Cerebellar cortex (tissue), 1 donor: ENCODE measurements around the gene ZAR1L.
"Not testable (repeated sequence)": the region's sequence is repeated elsewhere in the genome, so short reads cannot be mapped to it uniquely, and the experiment has no call there.

Experiments
- DNase-seq: peaks from one replicate; pipeline ENCODE4 v3.0.0-alpha.2; 2015; ENCODE audit warnings: low spot score

Gene ZAR1L, protein sequence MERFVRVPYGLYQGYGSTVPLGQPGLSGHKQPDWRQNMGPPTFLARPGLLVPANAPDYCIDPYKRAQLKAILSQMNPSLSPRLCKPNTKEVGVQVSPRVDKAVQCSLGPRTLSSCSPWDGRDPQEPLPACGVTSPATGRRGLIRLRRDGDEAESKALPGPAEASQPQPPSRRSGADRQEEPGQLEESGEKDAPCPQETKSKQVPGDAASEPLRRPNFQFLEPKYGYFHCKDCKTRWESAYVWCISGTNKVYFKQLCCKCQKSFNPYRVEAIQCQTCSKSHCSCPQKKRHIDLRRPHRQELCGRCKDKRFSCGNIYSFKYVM

DNA sequence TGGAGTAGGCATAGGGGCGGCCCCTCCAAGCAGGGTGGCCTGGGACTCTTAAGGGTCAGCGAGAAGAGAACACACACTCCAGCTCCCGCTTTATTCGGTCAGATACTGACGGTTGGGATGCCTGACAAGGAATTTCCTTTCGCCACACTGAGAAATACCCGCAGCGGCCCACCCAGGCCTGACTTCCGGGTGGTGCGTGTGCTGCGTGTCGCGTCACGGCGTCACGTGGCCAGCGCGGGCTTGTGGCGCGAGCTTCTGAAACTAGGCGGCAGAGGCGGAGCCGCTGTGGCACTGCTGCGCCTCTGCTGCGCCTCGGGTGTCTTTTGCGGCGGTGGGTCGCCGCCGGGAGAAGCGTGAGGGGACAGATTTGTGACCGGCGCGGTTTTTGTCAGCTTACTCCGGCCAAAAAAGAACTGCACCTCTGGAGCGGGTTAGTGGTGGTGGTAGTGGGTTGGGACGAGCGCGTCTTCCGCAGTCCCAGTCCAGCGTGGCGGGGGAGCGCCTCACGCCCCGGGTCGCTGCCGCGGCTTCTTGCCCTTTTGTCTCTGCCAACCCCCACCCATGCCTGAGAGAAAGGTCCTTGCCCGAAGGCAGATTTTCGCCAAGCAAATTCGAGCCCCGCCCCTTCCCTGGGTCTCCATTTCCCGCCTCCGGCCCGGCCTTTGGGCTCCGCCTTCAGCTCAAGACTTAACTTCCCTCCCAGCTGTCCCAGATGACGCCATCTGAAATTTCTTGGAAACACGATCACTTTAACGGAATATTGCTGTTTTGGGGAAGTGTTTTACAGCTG is at the start of gene ZAR1L, which contains the start of gene BRCA2:
ZAR1L (minus strand) TSS at position 126 of the 790 bp plus-strand sequence. CDS start 3,438 bp downstream, outside the sequence.
BRCA2 (plus strand) TSS at position 271 of the 790 bp plus-strand sequence. CDS start 953 bp downstream, outside the sequence.
- DNase-seq, result peak; percentile 84

DNA sequence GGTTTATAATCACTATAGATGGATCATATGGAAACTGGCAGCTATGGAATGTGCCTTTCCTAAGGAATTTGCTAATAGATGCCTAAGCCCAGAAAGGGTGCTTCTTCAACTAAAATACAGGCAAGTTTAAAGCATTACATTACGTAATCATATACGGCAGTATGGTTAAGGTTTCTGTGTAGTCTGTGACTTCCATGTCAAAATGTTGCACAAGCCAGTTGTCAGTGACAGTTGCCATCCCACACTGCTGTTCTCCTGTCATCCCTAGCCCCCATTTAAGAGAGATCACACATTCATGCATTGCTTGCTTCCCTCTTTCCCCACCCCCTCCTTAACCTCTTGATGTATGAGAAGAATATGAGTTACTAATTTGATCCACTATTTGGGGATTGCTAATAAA is 47.4 kb upstream of the ZAR1L start:
- DNase-seq, result no peak

DNA sequence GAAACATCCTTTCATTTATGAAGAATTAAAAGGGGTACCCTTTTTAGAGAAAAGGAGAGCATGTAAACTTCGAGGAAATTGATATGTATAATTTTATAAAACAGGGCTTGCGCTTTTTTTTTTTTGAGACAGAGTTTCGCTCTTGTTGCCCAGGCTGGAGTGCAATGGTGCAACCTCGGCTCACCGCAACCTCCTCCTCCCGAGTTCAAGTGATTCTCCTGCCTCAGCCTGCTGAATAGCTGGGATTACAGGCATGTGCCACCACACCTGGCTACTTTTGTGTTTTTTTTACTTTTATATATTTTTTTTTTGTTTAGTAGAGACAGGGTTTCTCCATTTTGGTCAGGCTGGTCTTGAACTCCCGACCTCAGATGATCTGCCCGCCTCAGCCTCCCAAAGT is 40.8 kb upstream of the ZAR1L start:
- not testable (repeated sequence) for DNase-seq

DNA sequence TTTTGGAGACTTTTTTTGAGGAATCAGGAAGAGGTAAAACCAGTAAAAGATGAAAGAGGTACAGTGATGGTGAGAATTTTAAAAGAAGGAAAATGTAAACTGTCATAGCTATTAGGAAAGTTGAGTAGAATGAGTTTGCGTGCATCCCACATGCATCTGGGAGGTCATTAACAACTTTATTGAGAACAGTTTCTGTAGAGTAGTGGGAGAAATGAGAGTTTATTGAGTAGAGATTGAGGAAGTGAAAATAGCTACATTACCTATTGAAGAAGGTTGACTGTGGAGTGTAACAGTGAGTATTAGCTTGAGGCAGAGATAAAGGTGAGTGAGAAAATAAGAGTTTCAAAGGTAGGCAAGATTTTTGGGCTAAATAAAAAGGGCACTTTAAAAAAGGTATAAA is 38.9 kb upstream of the ZAR1L start:
- DNase-seq, result no peak

DNA sequence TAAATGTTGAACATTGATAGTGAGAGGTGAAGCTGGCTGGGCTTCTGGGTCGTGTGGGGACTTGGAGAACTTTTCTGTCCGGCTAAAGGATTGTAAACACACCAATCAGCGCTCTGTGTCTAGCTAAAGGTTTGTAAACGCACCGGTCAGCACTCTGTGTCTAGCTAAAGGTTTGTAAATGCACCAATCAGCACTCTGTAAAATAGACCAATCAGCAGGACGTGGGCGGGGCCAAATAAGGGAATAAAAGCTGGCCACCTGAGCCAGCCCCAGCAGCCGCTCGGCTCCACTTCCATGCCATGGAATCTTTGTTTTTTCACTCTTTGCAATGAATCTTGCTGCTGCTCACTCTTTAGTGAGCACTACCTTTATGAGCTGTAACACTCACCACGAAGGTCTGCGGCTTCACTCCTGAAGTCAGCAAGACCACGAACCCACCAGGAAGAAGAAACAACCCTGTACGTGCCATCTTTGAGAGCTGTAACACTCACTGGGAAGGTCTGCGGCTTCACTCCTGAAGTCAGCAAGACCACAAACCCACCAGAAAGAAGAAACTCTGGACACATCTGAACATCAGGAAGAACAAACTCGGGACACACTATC is 35.8 kb upstream of the ZAR1L start:
- not testable (repeated sequence) for DNase-seq

DNA sequence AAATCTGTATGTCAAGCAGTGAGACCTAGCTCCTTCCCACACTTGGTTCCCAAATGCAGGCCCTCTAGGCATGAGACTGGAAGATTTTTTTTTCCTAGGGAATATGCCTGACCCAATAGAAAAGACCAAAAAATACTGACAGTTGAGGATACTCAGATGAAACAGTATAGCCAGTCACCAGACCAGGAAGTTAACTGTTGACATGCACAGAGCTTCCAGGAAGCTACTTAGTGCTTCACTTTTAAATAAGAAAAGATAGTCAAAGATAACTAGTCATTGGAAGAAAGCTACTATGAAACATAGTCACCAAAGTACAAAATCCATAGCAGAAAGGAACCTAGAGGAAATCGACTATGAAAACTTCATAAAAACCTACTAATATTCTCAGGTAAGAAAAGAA is 32.5 kb upstream of the ZAR1L start:
- DNase-seq, result no peak

DNA sequence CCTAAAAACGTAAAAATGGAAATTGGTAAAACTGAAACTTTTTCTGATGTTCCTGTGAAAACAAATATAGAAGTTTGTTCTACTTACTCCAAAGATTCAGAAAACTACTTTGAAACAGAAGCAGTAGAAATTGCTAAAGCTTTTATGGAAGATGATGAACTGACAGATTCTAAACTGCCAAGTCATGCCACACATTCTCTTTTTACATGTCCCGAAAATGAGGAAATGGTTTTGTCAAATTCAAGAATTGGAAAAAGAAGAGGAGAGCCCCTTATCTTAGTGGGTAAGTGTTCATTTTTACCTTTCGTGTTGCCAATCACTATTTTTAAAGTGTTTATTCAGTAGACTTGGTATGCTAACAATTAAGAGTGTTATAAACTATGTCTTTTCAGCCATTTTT is 25.8 kb upstream of the ZAR1L start:
- no peak for DNase-seq

DNA sequence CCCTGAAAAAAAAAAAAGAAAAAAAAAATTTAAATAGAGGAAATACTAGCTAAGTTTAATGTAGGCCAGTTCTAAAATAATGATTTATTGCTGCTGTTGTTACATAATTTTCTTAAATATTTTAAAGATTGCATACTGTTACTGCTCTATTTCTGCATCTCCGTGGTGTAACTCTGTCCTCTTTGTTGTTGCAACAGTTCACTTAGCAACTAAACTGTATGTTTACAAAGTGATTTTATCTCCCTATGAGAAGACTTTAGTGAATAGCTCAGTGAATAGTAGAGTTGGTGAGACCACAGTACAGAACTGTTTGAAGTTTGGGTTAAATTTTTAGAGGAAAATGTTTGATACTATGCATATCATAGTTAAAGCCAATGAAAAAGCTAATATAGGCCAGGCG is 19.5 kb upstream of the ZAR1L start:
- DNase-seq, result no peak

DNA sequence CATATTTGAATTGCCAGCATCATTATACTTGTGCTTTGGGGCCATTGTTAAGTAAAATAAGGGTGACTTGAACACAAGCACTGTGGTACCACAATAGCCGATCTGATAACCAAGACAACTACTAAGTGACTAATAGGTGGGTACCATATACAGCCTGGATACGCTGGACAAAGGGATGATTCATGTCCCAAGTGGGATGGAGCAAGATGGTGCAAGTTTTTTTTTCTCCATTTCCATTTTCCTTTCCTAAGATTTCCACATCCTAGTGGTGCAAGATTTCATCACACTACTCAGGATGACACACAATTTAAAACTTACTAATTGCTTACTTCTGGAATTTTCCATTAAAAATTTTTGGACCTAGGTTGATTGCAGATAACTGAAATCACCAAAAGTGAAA is 15.3 kb upstream of the ZAR1L start:
- no peak for DNase-seq

DNA sequence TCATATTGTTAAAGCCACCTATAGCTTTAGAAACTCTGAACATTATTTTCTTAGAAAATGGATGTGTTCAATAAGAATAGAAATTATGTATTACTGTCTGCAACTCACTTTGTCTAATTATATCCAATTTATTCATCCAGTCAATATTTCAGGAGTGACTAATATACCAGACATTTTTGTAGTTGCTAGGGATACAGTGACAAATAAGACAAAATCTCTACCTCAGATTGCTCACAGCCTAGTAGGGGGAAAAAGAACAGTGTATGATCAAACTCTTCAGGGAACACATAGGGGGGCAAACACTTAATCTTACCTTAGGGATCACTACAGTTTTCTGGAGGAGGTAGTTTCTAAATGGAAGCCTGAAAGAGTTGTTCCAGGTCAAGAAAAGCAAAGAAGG is 8.7 kb upstream of the ZAR1L start:
- no peak for DNase-seq

DNA sequence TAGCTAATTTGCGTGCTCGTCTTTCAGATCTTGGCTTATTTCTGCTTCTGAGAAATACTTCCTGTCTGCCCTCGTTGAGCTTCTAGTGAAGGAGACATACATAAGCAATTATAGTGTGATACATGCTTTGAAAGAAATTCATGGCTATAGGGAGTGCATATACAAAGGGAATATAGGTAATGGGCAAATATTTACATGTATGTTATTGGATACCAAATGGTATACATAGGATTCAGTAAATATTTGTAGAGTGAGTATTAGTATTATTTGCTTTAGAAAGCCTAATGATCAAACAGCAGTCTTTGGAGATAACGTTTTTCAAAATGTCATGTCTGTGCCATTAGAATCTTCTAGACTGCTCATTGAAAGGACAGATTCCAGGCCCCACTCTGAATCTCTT is 5.4 kb upstream of the ZAR1L start:
- DNase-seq, result no peak

DNA sequence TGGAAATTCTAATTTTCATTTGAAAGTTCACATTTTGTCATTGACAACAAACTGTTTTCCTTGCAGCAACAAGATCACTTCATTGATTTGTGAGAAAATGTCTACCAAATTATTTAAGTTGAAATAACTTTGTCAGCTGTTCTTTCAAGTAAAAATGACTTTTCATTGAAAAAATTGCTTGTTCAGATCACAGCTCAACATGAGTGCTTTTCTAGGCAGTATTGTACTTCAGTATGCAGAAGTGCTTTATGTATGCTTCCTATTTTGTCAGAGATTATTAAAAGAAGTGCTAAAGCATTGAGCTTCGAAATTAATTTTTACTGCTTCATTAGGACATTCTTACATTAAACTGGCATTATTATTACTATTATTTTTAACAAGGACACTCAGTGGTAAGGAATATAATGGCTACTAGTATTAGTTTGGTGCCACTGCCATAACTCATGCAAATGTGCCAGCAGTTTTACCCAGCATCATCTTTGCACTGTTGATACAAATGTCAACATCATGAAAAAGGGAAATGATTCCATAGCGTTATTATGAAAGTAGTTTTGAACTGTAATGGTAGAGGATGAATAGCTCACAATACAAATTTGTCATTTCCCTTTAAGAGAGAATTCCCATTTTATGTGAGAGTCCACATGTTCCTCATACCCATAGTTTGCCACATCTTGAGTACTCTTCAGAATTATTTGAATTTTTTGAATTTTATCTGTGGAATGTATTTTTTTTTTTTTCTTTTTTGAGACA is 2.7 kb upstream of the ZAR1L start:
- no peak for DNase-seq

DNA sequence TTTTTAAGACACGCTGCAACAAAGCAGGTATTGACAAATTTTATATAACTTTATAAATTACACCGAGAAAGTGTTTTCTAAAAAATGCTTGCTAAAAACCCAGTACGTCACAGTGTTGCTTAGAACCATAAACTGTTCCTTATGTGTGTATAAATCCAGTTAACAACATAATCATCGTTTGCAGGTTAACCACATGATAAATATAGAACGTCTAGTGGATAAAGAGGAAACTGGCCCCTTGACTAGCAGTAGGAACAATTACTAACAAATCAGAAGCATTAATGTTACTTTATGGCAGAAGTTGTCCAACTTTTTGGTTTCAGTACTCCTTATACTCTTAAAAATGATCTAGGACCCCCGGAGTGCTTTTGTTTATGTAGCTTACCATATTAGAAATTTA is 1.3 kb upstream of the ZAR1L start:
- no peak for DNase-seq

DNA sequence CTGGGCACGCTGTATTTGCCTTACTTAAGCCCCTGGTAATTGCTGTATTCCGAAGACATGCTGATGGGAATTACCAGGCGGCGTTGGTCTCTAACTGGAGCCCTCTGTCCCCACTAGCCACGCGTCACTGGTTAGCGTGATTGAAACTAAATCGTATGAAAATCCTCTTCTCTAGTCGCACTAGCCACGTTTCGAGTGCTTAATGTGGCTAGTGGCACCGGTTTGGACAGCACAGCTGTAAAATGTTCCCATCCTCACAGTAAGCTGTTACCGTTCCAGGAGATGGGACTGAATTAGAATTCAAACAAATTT is 821 bp upstream of the ZAR1L start:
- DNase-seq, result no peak

DNA sequence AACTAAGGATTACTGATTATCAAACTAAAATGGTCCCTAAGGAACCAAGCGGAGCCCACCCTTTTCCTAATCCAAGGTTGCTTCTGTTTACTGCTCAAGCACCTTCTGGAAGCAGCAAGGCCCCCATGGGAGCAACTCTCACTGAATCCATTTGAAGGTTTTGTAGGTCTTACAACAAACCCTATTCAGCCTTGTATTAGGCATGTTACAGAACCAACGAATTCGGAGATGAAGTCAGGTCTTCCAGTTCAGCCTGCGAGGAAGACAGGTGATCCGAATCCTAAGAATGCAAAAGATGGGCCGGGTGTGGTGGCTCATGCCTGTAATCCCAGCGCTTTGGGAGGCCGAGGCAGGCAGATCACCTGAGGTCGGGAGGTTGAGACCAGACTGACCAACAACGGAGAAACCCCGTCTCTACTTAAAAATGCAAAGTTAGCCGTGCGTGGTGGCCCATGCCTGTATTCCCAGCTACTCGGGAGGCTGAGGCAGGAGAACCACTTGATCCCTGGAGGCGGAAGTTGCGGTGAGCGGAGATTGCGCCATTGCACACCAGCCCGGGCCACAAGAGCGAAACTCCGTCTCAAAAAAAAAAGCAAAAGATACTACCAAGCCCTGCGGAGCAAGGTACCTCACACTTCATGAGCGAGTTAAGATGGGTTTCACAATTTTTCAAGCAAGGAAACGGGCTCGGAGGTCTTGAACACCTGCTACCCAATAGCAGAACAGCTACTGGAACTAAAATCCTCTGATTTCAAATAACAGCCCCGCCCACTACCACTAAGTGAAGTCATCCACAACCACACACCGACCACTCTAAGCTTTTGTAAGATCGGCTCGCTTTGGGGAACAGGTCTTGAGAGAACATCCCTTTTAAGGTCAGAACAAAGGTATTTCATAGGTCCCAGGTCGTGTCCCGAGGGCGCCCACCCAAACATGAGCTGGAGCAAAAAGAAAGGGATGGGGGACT is 609 bp downstream of the ZAR1L start:
- DNase-seq, result peak; percentile 41

DNA sequence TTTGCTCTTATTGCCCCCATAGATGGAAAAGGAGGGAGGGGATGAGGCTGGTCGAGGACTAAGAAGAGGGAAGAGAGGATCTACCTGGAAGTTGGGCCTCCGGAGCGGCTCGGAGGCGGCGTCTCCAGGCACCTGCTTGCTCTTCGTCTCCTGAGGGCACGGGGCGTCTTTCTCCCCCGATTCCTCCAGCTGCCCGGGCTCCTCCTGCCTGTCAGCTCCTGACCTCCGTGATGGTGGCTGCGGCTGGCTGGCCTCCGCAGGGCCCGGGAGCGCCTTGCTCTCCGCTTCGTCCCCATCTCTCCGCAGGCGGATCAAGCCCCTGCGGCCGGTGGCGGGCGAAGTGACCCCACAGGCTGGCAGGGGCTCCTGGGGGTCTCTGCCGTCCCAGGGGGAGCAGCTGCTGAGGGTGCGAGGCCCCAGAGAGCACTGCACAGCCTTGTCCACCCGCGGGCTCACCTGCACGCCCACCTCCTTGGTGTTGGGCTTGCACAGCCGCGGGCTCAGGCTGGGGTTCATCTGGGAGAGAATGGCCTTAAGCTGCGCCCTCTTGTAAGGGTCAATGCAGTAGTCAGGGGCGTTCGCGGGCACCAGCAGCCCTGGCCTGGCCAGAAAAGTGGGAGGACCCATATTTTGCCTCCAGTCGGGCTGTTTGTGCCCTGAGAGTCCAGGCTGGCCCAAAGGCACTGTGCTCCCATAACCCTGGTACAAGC is 3.8 kb downstream of the ZAR1L start:
- DNase-seq, result no peak

DNA sequence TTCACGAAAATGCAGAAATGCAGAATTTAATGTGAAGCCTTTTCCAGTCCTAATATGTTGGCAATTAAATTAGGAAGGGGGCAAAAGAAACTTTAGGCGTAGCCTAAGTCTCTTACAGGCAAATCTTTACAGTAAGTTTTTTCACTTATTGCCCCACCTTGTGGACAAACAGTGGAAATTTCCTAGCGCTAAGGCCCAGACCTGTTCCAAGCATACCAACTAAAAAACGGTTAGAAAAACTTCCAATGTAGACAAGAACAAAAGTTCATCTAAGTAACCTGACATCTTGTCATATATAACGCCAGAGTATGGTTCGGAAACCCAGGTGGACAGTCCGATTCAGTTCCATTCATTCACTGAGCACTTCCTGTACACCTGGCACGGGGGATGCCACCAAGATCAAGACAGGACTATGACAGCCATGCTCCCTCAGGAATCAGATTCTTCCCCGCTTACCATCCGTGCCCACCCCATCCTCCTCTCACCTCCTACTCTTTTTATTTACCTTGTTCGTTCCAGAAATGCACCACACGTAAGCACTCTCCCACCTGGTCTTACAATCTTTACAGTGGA is 4.9 kb downstream of the ZAR1L start:
- peak; percentile 57 for DNase-seq

DNA sequence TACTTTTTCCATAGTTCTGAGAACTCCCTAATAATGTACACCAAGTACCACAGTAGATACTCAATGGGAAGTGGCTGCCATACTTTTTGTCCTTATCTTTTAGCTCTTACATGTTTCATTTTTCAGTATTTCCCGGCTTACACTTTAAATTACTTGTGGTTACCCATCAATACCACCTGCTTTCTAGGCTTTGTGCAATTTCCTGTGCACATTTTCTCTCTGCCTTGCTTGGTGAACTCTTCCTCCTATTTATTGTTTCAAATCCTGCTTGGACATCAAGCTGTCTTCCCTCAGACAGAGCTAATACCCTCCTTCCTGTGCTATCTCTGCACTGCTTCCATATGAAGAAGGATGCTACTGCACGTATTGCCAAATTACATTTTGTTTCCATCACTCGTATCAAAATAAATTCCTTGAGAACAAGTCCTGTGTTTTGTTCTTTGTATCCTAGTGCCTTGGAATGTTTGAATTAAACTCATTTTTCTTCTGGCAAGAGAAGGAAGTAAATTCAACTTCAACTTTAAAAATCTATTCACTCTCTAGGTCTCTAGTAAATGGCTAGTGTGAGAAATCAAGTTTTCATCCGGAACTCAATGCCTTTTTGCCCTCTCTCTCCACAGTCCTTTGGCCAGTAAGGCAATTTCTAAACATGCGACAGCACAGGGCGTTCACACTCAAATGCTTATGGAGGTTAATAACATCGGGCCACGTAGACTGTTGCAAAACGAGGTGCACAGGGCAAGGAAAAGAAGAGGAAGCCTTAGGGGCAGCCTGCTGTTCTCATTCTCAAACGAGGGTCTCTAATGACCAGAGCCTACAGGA is 5.6 kb downstream of the ZAR1L start:
- DNase-seq, result no peak

DNA sequence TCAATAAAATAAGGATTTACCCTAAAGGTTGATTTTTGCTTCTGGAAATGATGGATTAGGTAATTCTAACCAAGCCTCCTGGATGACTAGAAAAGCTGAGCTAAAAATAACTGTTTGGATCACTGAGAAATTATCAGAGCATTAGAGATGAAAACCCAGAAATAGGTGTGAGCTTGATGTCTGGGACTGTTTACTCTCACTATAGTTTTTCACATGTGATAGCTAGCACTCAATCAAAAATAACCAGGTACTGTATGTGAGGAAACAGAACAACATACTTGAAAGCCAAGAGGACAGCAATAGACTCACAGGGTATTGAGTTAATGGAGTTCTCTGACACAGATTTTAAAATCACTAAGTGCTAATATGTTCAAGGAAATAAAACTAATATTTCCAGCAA is 9.5 kb downstream of the ZAR1L start:
- DNase-seq, result no peak
